ENCODE results near the gene SEPTIN1.

- no peak for TF ChIP-seq POLR2A (IDR thresholded peaks at IDR 0.05)
- TF ChIP-seq, protein P1, sequence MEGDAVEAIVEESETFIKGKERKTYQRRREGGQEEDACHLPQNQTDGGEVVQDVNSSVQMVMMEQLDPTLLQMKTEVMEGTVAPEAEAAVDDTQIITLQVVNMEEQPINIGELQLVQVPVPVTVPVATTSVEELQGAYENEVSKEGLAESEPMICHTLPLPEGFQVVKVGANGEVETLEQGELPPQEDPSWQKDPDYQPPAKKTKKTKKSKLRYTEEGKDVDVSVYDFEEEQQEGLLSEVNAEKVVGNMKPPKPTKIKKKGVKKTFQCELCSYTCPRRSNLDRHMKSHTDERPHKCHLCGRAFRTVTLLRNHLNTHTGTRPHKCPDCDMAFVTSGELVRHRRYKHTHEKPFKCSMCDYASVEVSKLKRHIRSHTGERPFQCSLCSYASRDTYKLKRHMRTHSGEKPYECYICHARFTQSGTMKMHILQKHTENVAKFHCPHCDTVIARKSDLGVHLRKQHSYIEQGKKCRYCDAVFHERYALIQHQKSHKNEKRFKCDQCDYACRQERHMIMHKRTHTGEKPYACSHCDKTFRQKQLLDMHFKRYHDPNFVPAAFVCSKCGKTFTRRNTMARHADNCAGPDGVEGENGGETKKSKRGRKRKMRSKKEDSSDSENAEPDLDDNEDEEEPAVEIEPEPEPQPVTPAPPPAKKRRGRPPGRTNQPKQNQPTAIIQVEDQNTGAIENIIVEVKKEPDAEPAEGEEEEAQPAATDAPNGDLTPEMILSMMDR (IDR thresholded peaks at IDR 0.05), result no peak
Measured at GRCh38 chr16:30368792-30369090, 13.6 kb downstream of the SEPTIN1 start.

All from lower leg skin (tissue), 3 donors.